Measurements from ENCODE around the gene USP5.
"Not testable (repeated sequence)": the region's sequence is repeated elsewhere in the genome, so short reads cannot be mapped to it uniquely, and the experiment has no call there.

USP5 gene

GRCh38 chr12:6887460-6887859 lies 35.5 kb downstream of the USP5 start:
- in situ Hi-C loops (cut with HindIII; ENCODE audit: low sequenced_read_pairs): no loop called here
- no peak for TF ChIP-seq CTCF (IDR thresholded peaks at IDR 0.05; ENCODE audit: low read depth, low read length, missing control alignments)
- no peak overlapping the region for H3K4me3 ChIP-seq (ENCODE audit: low read depth, low read length)
- no peak for DNase-seq (ENCODE audit: low read depth)

DNA sequence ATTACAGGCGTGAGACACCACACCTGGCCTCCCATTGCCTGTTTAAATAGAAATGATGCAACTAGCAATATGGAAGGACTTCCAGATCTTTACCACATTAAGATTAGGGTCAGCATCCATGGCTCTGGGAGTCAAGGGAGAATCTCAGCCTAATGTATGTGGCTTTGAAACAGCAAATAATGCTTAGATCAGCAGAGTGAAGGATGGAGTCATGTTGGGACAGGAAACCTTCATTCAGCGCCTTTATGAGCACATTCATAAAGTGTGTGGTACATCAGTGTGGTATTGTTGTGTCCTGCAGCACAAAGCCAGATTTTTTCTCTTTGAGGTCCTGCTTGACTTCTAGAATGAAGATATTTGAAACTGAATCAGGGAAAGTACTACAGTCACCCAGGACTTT lies 36.4 kb downstream of the USP5 start:
- DNase-seq (ENCODE audit: low read depth): no peak
- H3K4me3 ChIP-seq (ENCODE audit: low read depth, low read length): no peak overlapping the region
- no peak for TF ChIP-seq CTCF (IDR thresholded peaks at IDR 0.05; ENCODE audit: low read depth, low read length, missing control alignments)
- in situ Hi-C loops (cut with HindIII; ENCODE audit: low sequenced_read_pairs): no loop called here

- H3K4me3 ChIP-seq (ENCODE audit: low read depth, low read length); DNase-seq (ENCODE audit: low read depth); in situ Hi-C loops (cut with HindIII; ENCODE audit: low sequenced_read_pairs): not testable (repeated sequence)
Measured at GRCh38 chr12:6888794-6889193, 36.8 kb downstream of the USP5 start.

DNA sequence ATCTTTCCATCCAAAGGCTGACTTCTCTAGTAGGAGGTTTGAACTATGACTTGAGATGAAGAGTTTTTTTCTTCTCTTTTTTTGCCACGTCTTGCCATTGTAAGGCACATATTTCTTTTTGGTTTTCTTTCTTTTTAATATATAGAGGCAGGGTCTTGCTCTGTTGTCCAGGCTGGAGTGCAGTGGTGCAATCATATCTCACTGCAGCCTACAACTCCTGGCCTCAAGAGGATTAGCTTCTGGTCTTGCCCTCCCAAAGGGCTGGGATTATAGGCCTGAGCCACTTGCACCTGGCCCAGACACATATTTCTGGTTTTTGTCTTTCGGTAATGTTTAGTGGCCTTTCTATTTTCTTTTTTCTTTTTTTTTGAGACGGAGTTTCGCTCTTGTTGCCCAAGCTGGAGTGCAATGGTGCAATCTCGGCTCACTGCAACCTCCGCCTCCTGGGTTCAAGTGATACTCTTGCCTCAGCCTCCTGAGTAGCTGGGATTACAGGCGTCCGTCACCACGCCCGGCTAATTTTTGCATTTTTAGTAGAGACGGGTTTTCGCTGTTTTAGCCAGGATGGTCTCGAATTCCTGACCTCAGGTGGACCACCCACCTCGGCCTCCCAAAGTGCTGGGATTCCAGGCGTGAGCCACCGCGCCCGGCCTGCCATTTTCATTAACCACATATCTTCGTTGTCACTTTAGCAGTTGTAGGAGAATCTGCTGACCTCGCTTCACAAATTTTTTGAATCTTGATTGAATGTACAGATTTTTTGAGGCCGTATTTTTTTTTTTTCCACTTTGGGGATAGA lies 38.0 kb downstream of the USP5 start:
- in situ Hi-C loops (cut with HindIII; ENCODE audit: low sequenced_read_pairs); DNase-seq (ENCODE audit: low read depth); H3K4me3 ChIP-seq (ENCODE audit: low read depth, low read length): not testable (repeated sequence)

- peak; percentile 75 for TF ChIP-seq CTCF (IDR thresholded peaks at IDR 0.05; ENCODE audit: low read depth, low read length, missing control alignments)
- in situ Hi-C loops (cut with HindIII; ENCODE audit: low sequenced_read_pairs): no loop called here
- peak overlapping the region; percentile 41 for H3K4me3 ChIP-seq (ENCODE audit: low read depth, low read length)
- DNase-seq (ENCODE audit: low read depth): peak; percentile 87
Measured at GRCh38 chr12:6890789-6891645, 39.1 kb downstream of the USP5 start.

DNA sequence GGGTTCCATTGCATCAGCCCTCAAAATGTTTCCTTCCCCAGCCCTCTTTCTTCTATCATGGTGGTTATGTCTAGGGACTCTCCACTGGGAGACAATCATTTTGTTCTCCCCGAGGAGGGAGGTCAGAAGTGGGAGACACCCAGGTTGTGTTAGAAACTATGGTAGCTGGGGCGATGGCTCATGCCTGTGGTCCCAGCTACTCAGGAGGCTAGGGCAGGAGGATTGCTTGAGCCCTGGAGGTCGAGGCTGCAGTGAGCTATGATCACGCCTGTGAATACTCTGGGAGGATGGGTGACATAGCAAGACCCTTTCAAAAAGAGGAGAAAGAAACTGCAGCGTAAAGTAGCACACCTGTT lies 39.7 kb downstream of the USP5 start:
- DNase-seq (ENCODE audit: low read depth): no peak
- in situ Hi-C loops (cut with HindIII; ENCODE audit: low sequenced_read_pairs): no loop called here
- H3K4me3 ChIP-seq (ENCODE audit: low read depth, low read length): peak overlapping the region; percentile 41
- no peak for TF ChIP-seq CTCF (IDR thresholded peaks at IDR 0.05; ENCODE audit: low read depth, low read length, missing control alignments)

DNA sequence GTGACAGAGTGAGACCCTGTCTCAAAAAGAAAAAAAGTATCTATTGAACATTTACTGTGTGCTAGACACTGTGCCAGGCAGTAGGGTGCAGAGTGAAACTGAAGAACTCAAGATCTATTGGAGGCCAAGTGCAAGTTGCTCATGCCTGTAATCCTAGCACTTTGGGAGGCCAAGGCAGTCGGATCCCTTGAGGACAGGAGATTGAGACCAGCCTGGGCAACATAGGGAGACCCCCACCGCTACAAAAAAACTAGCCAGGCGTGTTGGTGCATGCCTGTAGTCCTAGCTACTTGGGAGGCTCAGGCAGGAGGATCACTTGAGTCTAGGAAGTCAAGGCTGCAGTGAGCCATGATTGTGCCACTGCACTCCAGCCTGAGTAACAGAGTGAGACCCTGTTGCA lies 40.7 kb downstream of the USP5 start:
- in situ Hi-C loops (cut with HindIII; ENCODE audit: low sequenced_read_pairs); DNase-seq (ENCODE audit: low read depth); H3K4me3 ChIP-seq (ENCODE audit: low read depth, low read length): not testable (repeated sequence)

- DNase-seq (ENCODE audit: low read depth): no peak
- no peak overlapping the region for H3K4me3 ChIP-seq (ENCODE audit: low read depth, low read length)
- in situ Hi-C loops (cut with HindIII; ENCODE audit: low sequenced_read_pairs): no loop called here
- no peak for TF ChIP-seq CTCF (IDR thresholded peaks at IDR 0.05; ENCODE audit: low read depth, low read length, missing control alignments)
Measured at GRCh38 chr12:6894321-6894720, 42.4 kb downstream of the USP5 start.
